PFSK-1 (cell line): ENCODE results near the gene SLC4A4.

Experiments
- FOXP2 ChIP-seq: optimal IDR thresholded peaks from 2 replicates; pipeline ENCODE3; 2011; ENCODE audit warnings: borderline replicate concordance, control low read depth, inconsistent platforms; ENCODE audit not compliant: insufficient read depth; ENCODE audit errors: extremely low read length, extremely low read depth
- POLR2AphosphoS5 ChIP-seq: IDR thresholded peaks from 2 replicates; pipeline ENCODE4 v1.6.1; 2012; ENCODE audit warnings: low read depth, mild to moderate bottlenecking, control low read depth, low read length, moderate library complexity
- SIN3A ChIP-seq: IDR thresholded peaks from 2 replicates; pipeline ENCODE4 v1.6.1; 2012; ENCODE audit warnings: mild to moderate bottlenecking, low read length, moderate library complexity, borderline replicate concordance; ENCODE audit not compliant: insufficient read depth
- TAF1 ChIP-seq: IDR thresholded peaks from 2 replicates; pipeline ENCODE4 v1.6.1; 2012; ENCODE audit warnings: low read length, control low read depth, borderline replicate concordance; ENCODE audit not compliant: insufficient read depth
- TF ChIP-seq, protein P1 (sequence below), 2 experiments: IDR thresholded peaks; 2 replicates each; pipeline versions ENCODE4 v1.6.1 to v1.8.0; 2011 to 2012; ENCODE audit warnings: low read depth in 2 of 2, low read length in 2 of 2, control low read depth in 1 of 2, inconsistent platforms in 1 of 2, mild to moderate bottlenecking in 1 of 2, moderate library complexity in 1 of 2; ENCODE audit not compliant: insufficient read depth in 1 of 2

The SLC4A4 gene

DNA sequence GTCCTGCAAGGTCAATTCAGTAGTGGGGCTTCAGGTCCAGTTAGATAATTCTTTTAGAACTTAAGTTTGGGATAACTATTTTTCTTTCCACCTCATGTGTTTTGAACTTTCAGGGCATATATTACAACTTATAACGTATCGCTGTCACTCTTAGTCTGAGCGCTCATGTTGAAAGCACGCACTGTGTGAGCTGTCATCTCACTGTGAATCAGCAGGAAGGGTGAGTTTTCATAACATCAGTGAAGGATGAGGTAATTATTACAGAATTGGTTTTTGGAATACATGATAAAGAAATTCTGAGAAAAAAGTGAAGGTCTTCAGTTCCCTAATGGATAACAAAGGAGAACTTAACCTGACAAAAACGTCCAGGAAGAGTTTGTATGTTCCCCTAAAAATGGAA, 45.1 kb upstream of the SLC4A4 start:
- no peak for TF ChIP-seq POLR2AphosphoS5
- no peak for TF ChIP-seq SIN3A
- TF ChIP-seq TAF1, result no peak
- TF ChIP-seq, protein P1, sequence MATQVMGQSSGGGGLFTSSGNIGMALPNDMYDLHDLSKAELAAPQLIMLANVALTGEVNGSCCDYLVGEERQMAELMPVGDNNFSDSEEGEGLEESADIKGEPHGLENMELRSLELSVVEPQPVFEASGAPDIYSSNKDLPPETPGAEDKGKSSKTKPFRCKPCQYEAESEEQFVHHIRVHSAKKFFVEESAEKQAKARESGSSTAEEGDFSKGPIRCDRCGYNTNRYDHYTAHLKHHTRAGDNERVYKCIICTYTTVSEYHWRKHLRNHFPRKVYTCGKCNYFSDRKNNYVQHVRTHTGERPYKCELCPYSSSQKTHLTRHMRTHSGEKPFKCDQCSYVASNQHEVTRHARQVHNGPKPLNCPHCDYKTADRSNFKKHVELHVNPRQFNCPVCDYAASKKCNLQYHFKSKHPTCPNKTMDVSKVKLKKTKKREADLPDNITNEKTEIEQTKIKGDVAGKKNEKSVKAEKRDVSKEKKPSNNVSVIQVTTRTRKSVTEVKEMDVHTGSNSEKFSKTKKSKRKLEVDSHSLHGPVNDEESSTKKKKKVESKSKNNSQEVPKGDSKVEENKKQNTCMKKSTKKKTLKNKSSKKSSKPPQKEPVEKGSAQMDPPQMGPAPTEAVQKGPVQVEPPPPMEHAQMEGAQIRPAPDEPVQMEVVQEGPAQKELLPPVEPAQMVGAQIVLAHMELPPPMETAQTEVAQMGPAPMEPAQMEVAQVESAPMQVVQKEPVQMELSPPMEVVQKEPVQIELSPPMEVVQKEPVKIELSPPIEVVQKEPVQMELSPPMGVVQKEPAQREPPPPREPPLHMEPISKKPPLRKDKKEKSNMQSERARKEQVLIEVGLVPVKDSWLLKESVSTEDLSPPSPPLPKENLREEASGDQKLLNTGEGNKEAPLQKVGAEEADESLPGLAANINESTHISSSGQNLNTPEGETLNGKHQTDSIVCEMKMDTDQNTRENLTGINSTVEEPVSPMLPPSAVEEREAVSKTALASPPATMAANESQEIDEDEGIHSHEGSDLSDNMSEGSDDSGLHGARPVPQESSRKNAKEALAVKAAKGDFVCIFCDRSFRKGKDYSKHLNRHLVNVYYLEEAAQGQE (IDR thresholded peaks at IDR 0.05; ENCODE audit: insufficient read depth in 1 of 2, low read depth in 2 of 2, low read length in 2 of 2), result no peak
- no peak for TF ChIP-seq FOXP2

DNA sequence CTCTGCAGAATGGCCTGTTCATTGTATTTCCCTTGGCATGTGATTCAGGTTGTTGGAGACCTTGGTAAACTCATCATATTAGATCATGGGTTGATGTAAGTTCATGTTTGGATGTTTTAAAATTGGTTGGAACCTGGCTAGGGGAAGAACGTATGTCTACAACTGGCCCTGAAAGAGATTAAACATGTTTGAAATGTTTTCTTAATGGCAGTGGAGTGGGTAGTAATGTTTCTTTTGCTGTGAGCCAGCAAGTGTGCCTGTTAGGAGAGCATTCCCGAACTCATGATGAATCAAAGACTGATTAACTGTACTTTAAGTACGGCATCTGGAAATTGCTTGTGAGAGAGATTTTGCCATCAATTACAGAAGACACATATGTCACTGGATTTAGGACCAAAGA, 44.5 kb upstream of the SLC4A4 start:
- TF ChIP-seq, protein P1 (IDR thresholded peaks at IDR 0.05; ENCODE audit: insufficient read depth in 1 of 2, low read depth in 2 of 2, low read length in 2 of 2), result no peak
- no peak for TF ChIP-seq TAF1
- no peak for TF ChIP-seq POLR2AphosphoS5
- TF ChIP-seq FOXP2, result no peak
- no peak for TF ChIP-seq SIN3A

DNA sequence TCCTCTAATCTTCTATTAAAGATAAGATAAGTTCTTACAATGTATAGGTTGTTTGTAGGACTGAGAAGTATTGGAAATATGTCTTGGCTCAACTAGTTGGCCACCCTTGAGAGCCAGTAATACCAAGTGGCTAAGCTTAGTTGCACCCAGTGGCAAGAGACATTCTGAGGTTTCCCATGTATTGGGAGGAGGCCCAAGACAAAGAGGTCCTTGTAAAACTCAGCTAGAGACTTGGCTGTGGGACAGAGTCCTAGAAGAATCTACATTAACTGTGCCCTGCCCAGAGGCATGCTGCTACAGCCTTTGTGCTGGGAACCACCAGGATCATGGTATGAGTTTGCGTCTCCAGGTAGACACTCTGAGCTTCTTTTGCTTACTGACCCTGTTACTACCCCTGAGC, 41.9 kb upstream of the SLC4A4 start:
- TF ChIP-seq POLR2AphosphoS5 (no peak), FOXP2 (no peak), SIN3A (no peak), TAF1 (no peak)
- TF ChIP-seq, protein P1 (IDR thresholded peaks at IDR 0.05; ENCODE audit: insufficient read depth in 1 of 2, low read depth in 2 of 2, low read length in 2 of 2), result no peak

DNA sequence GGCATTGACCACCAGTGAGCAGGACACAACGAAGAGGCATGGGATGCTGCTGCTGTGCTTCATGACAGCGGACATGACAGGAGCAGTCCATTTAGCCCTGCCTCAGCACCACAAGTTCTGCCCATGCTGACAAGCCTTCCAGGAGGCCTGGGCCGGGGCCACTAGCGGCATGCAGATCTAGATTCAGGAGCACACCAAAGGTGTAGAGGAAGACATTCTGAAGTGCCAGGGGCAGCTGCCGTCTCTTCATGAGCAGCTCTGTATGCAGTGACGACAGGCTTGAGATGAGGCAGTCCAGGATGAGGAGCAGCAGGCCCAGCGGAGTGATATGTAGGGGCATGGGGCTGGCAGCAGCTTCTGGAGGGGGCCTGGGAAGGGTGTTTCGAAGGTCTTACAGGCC, 38.5 kb upstream of the SLC4A4 start:
- TF ChIP-seq TAF1 (no peak), POLR2AphosphoS5 (no peak), SIN3A (no peak), FOXP2 (no peak)
- TF ChIP-seq, protein P1 (IDR thresholded peaks at IDR 0.05; ENCODE audit: insufficient read depth in 1 of 2, low read depth in 2 of 2, low read length in 2 of 2), result no peak

DNA sequence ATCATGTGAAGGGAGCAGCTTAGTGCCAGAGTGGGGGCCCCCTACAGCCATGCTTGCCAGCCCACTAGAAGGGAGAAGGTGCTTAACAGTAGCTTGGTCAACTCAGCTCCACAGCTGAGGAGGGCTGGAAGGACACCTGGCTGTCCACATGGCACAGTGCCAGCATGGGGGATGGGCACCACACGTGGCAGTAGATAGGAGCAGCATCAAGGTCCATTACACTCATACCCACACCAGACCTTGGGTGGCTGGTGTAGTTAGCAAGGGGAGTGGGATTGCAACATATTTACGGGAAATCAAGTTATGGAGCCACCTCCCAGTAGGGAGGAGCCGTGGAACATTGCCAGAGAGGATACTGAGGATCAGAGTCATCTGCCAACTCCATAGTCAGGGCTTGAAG, 37.9 kb upstream of the SLC4A4 start:
- TF ChIP-seq, protein P1 (IDR thresholded peaks at IDR 0.05; ENCODE audit: insufficient read depth in 1 of 2, low read depth in 2 of 2, low read length in 2 of 2), result no peak
- TF ChIP-seq SIN3A, result no peak
- TF ChIP-seq TAF1, result no peak
- no peak for TF ChIP-seq FOXP2
- no peak for TF ChIP-seq POLR2AphosphoS5
